A673 (cell line): ENCODE results near the gene PUS3. TPM values are rescaled to one million over a fixed set of nuclear protein-coding genes. Genes with fewer than 3 reads are reported as not detected.

Experiments used
- BruUV-seq: library from RNA; stranded (reverse); fragments of 400-500 nt; replicated peaks from 2 replicates; lab custom pipeline; 2021; lab: Mats Ljungman, UMichigan
- CTCF ChIA-PET: fragments of 300-600 bp; sonication (Branson Sonifier 250); formaldehyde crosslinking; loops from one replicate; lab custom pipeline; 2022; ENCODE audit warnings: antibody characterized with exemption; lab: Charles Lee
- POLR2A ChIA-PET: fragments of 300-600 bp; sonication (Branson Sonifier 250); formaldehyde crosslinking; loops from one replicate; lab custom pipeline; 2022; ENCODE audit warnings: antibody characterized with exemption; ENCODE audit not compliant: low non-redundant PET; lab: Charles Lee
- DNase-seq: peaks from one replicate; pipeline ENCODE4 v3.0.0-alpha.2; 2015; ENCODE audit warnings: low spot score
- H3K27ac ChIP-seq: fragments of 200-600 bp; sonication (generic); 2 replicates; pipeline ENCODE4 v1.5.1; 2016; ENCODE audit warnings: mixed run types, low read depth, mild to moderate bottlenecking, mixed read lengths, antibody characterized with exemption, low read length; ENCODE audit not compliant: poor library complexity, severe bottlenecking
- H3K27me3 ChIP-seq: fragments of 200-600 bp; sonication (generic); replicated peaks from 2 replicates; pipeline ENCODE4 v1.6.1; 2017; ENCODE audit warnings: mixed run types, low read depth, mild to moderate bottlenecking, mixed read lengths, antibody characterized with exemption, low read length; ENCODE audit not compliant: insufficient read depth, poor library complexity
- H3K36me3 ChIP-seq: fragments of 200-600 bp; sonication (generic); 2 replicates; pipeline ENCODE4 v1.6.1; 2016; ENCODE audit warnings: mixed run types, mild to moderate bottlenecking, mixed read lengths, antibody characterized with exemption, low read length; ENCODE audit not compliant: insufficient read depth, poor library complexity, severe bottlenecking
- H3K4me1 ChIP-seq: fragments of 200-600 bp; sonication (generic); 2 replicates; pipeline ENCODE4 v1.6.1; 2017; ENCODE audit warnings: mixed run types, mild to moderate bottlenecking, mixed read lengths, antibody characterized with exemption, low read length; ENCODE audit not compliant: insufficient read depth, poor library complexity, severe bottlenecking
- H3K4me3 ChIP-seq: fragments of 200-600 bp; sonication (generic); 2 replicates; pipeline ENCODE4 v1.5.1; 2016; ENCODE audit warnings: low read depth, mixed run types, mild to moderate bottlenecking, mixed read lengths, low read length; ENCODE audit not compliant: poor library complexity, severe bottlenecking
- H3K9me3 ChIP-seq: fragments of 200-600 bp; sonication (generic); 2 replicates; pipeline ENCODE4 v1.6.1; 2016; ENCODE audit warnings: mixed run types, low read depth, mild to moderate bottlenecking, mixed read lengths, antibody characterized with exemption, low read length; ENCODE audit not compliant: poor library complexity, severe bottlenecking
- CTCF ChIP-seq: fragments of 300-800, 200-600 bp; sonication (generic); conservative IDR thresholded peaks from 2 replicates; pipeline ENCODE4 v1.5.1; 2017; ENCODE audit warnings: low read depth, mild to moderate bottlenecking, antibody characterized with exemption, low read length, moderate library complexity, mixed read lengths
- EZH2 ChIP-seq: fragments of 200-600 bp; sonication (generic); IDR thresholded peaks from 2 replicates; pipeline ENCODE4 v1.6.1; 2017; ENCODE audit warnings: borderline replicate concordance, low read depth, mild to moderate bottlenecking, mixed read lengths, antibody characterized with exemption, low read length; ENCODE audit not compliant: poor library complexity, severe bottlenecking
- intact Hi-C: fragments of 100-400 bp; cut with micrococcal nuclease; formaldehyde crosslinking; loops from one replicate; pipeline ENCODE4 v1.10.0; 2022; ENCODE audit not compliant: unreplicated experiment
- total RNA-seq: library from RNA; stranded (reverse); gene quantifications from 2 replicates; pipeline ENCODE4 v1.2.3, GENCODE V29; 2021

PUS3 gene
- total RNA-seq, 1 experiment from 2014 or later, result 18.7 TPM

DNA sequence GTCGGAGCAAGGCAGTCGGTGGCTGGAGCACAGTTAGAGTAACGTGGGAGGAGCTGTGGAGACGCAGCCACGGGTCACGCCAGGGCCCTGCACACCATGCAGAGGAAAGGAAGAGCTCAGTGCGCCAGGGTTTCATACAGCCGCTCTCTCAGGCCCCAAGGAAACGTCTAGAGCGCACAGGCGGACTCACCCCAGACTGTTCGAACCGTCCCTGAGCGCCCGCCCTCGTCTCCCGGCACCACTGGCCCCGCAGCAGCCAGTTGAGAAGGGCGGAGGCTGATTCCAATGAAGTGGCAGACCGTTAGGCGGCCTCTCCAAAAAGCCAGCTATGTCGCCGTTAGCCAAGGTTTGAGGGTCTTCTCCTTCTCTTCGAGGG is 16.0 kb downstream of the PUS3 start:
- TF ChIP-seq CTCF (no peak), EZH2 (no peak)
- Histone ChIP-seq H3K9me3 (no peaks in the 10 kb centered on the region), H3K27me3 (no peaks in the 10 kb centered on the region), H3K4me3 (peak overlapping the region; percentile 84), H3K4me1 (peaks cover 12% of the 10 kb centered on the region), H3K27ac (no peak overlapping the region), H3K36me3 (peaks cover 5% of the 10 kb centered on the region)
- DNase-seq, result peak; percentile 12
- CTCF ChIA-PET, result interaction anchor here (0.6 kb wide), 1 partner anchor 294 kb away, joined by 5 read pairs; the partner anchor contains the start of gene STT3A
- no TSS peak for BruUV-seq
- intact Hi-C loops, result loop anchor here (1.0 to 10.0 kb wide), 2 partner anchors 261 to 322 kb away; partner anchors contain the start of gene EI24
- POLR2A ChIA-PET, result interaction anchor here (0.6 kb wide), 1 partner anchor 455 kb away, joined by 3 read pairs; no protein-coding TSS in a partner anchor

- DNase-seq, result no peak
- CTCF ChIA-PET, result interaction anchor here (0.7 kb wide), 1 partner anchor 151 kb away, joined by 3 read pairs; no protein-coding TSS in a partner anchor
Measured at GRCh38 chr11:125883375-125883774, 19.6 kb downstream of the PUS3 start.

GRCh38 chr11:125881291-125881690 is 21.7 kb downstream of the PUS3 start:
- POLR2A ChIA-PET, result no interaction called here
- H3K27me3 ChIP-seq, result no peaks in the 10 kb centered on the region
- no TSS peak for BruUV-seq
- H3K36me3 ChIP-seq, result no peaks in the 10 kb centered on the region
- no peak overlapping the region for H3K4me3 ChIP-seq
- H3K4me1 ChIP-seq, result no peaks in the 10 kb centered on the region
- no peak overlapping the region for H3K27ac ChIP-seq
- no peaks in the 10 kb centered on the region for H3K9me3 ChIP-seq
- no peak for TF ChIP-seq EZH2
- CTCF ChIA-PET, result interaction anchor here (0.6 kb wide), 1 partner anchor 334 kb away, joined by 3 read pairs; no protein-coding TSS in a partner anchor
- intact Hi-C loops, result loop anchor here (10.0 kb wide), 1 partner anchor 316 kb away; the partner anchor contains the start of gene EI24
- no peak for DNase-seq

More at GRCh38 chr11:125883375-125883774, 19.6 kb downstream of the PUS3 start:
- POLR2A ChIA-PET, result no interaction called here
- Histone ChIP-seq H3K27me3 (no peaks in the 10 kb centered on the region), H3K4me1 (no peaks in the 10 kb centered on the region), H3K27ac (no peak overlapping the region), H3K4me3 (no peak overlapping the region), H3K36me3 (no peaks in the 10 kb centered on the region), H3K9me3 (no peaks in the 10 kb centered on the region)
- TF ChIP-seq CTCF (no peak), EZH2 (no peak)
- no TSS peak for BruUV-seq
- intact Hi-C loops, result loop anchor here (10.0 kb wide), 1 partner anchor 319 kb away; the partner anchor contains the start of gene EI24
